CD4-positive, alpha-beta memory T cell (primary cell): ENCODE results near the gene CCDC92. TPM values are rescaled to one million over a fixed set of nuclear protein-coding genes. Genes with fewer than 3 reads are reported as not detected.

Source experiments
- CTCF ChIA-PET: fragments of 350-600 bp; sonication (Branson Sonifier 250); formaldehyde crosslinking; loops from one replicate; lab custom pipeline; 2021; ENCODE audit warnings: inconsistent platforms; ENCODE audit not compliant: partially characterized antibody; lab: Charles Lee
- POLR2A ChIA-PET: fragments of 350-600 bp; sonication (Branson Sonifier 250); formaldehyde crosslinking; loops from one replicate; lab custom pipeline; 2021; ENCODE audit not compliant: partially characterized antibody; lab: Charles Lee
- DNase-seq, 5 donors: peaks; one replicate each; pipeline versions ENCODE4 v3.0.0 to v3.0.0-alpha.2; 2020 to 2022; ENCODE audit warnings: mixed read lengths in 1 of 5
- H3K27ac ChIP-seq: one replicate; pipeline ENCODE4 v1.7.0; 2013; ENCODE audit warnings: low read depth, low read length
- H3K27me3 ChIP-seq: 2 replicates; pipeline ENCODE4 v1.7.0; 2013; ENCODE audit warnings: mild to moderate bottlenecking, low read length, moderate library complexity; ENCODE audit not compliant: insufficient read depth
- H3K36me3 ChIP-seq: 2 replicates; pipeline ENCODE4 v1.7.0; 2013; ENCODE audit warnings: mild to moderate bottlenecking, low read length, moderate library complexity; ENCODE audit not compliant: insufficient read depth
- H3K4me1 ChIP-seq: 2 replicates; pipeline ENCODE4 v1.7.0; 2013; ENCODE audit warnings: mild to moderate bottlenecking, low read length, moderate library complexity; ENCODE audit not compliant: insufficient read depth
- H3K4me3 ChIP-seq, 2 donors: one replicate each; pipeline ENCODE4 v1.7.0; 2013; ENCODE audit warnings: low read length in 2 of 2, mild to moderate bottlenecking in 1 of 2
- H3K9me3 ChIP-seq, 2 donors: one replicate each; pipeline ENCODE4 v1.7.0; 2013; ENCODE audit warnings: low read length in 2 of 2, control low read depth in 1 of 2; ENCODE audit not compliant: control insufficient read depth in 1 of 2
- H3K27ac Mint-ChIP-seq, 7 donors: one replicate each; pipeline ENCODE4 v1.8.0; 2020 to 2021; ENCODE audit warnings: mixed read lengths in 7 of 7, mild to moderate bottlenecking in 6 of 7, inconsistent platforms in 3 of 7, moderate library complexity in 3 of 7
- H3K27me3 Mint-ChIP-seq, 2 donors: one replicate each; pipeline ENCODE4 v1.8.0; 2020 to 2021; ENCODE audit warnings: mixed read lengths in 2 of 2
- H3K36me3 Mint-ChIP-seq, 2 donors: one replicate each; pipeline ENCODE4 v1.8.0; 2020 to 2021; ENCODE audit warnings: mixed read lengths in 2 of 2, inconsistent platforms in 1 of 2, mild to moderate bottlenecking in 1 of 2
- H3K4me1 Mint-ChIP-seq, 4 donors: one replicate each; pipeline ENCODE4 v1.8.0; 2020 to 2021; ENCODE audit warnings: mixed read lengths in 4 of 4, mild to moderate bottlenecking in 1 of 4
- H3K4me3 Mint-ChIP-seq, 8 donors: one replicate each; pipeline ENCODE4 v1.8.0; 2020 to 2021; ENCODE audit warnings: mixed read lengths in 8 of 8, mild to moderate bottlenecking in 7 of 8, moderate library complexity in 6 of 8, inconsistent platforms in 3 of 8
- H3K9me3 Mint-ChIP-seq, 8 donors: one replicate each; pipeline ENCODE4 v1.8.0; 2020 to 2021; ENCODE audit warnings: mixed read lengths in 8 of 8, mild to moderate bottlenecking in 5 of 8, inconsistent platforms in 3 of 8, moderate library complexity in 1 of 8
- intact Hi-C: fragments of 100-400 bp; cut with micrococcal nuclease; formaldehyde crosslinking; loops from one replicate; pipeline ENCODE4 v1.15.1; 2023
- polyA plus RNA-seq, 2 donors: library from polyadenylated mRNA; unstranded; fragments of 300-500 nt; fragmentation: Illumina TruSeq; gene quantifications; one replicate each; pipeline ENCODE4 v1.2.3, GENCODE V29; 2021
- total RNA-seq, 2 experiments: library from RNA; stranded (reverse); gene quantifications; one replicate each; pipeline ENCODE4 v1.2.3, GENCODE V29; 2021

Gene CCDC92
- total and polyA plus RNA-seq, 4 experiments from 2014 or later, result 15.6 to 52.9 (median 33.9) TPM

GRCh38 chr12:123944696-123945095 is 27.9 kb downstream of the CCDC92 start:
- ChIA-PET POLR2A (no interaction called here), CTCF (interaction anchor here (0.6 kb wide), 1 partner anchor 327 kb away, joined by 3 read pairs; no protein-coding TSS in a partner anchor)
- Mint-ChIP-seq H3K4me3 (no peak overlapping the region), H3K9me3 (peaks cover 0 to 8% (median 0%) of the 10 kb centered on the region in 8 donors), H3K36me3 (peaks cover 30 to 38% of the 10 kb centered on the region in 2 donors), H3K4me1 (peaks cover 6 to 13% (median 8%) of the 10 kb centered on the region in 4 donors), H3K27ac (peak overlapping the region in 4 of 7 donors; percentile 42 to 75 (median 56)), H3K27me3 (no peaks in the 10 kb centered on the region)
- Histone ChIP-seq H3K36me3 (peaks cover 19% of the 10 kb centered on the region), H3K4me3 (no peak overlapping the region), H3K4me1 (no peaks in the 10 kb centered on the region), H3K27ac (no peak overlapping the region), H3K27me3 (no peaks in the 10 kb centered on the region), H3K9me3 (no peaks in the 10 kb centered on the region)
- DNase-seq, result no peak
- intact Hi-C loops, result no loop called here

- no peaks in the 10 kb centered on the region for H3K27me3 Mint-ChIP-seq
- CTCF ChIA-PET, result interaction anchor here (0.6 kb wide), 1 partner anchor 326 kb away, joined by 3 read pairs; no protein-coding TSS in a partner anchor
- H3K4me1 Mint-ChIP-seq, result peaks cover 9 to 17% (median 11%) of the 10 kb centered on the region in 4 donors
- POLR2A ChIA-PET, result no interaction called here
- H3K27ac Mint-ChIP-seq, result no peak overlapping the region
- peaks cover 30 to 38% of the 10 kb centered on the region in 2 donors for H3K36me3 Mint-ChIP-seq
- no peaks in the 10 kb centered on the region for H3K9me3 ChIP-seq
- DNase-seq, result no peak
- intact Hi-C loops, result no loop called here
- peaks cover 19% of the 10 kb centered on the region for H3K36me3 ChIP-seq
- H3K4me3 ChIP-seq, result no peak overlapping the region
- peaks cover under 1% of the 10 kb centered on the region for H3K4me1 ChIP-seq
- no peak overlapping the region for H3K4me3 Mint-ChIP-seq
- no peaks in the 10 kb centered on the region for H3K27me3 ChIP-seq
- H3K27ac ChIP-seq, result no peak overlapping the region
- peaks cover 0 to 8% (median 0%) of the 10 kb centered on the region in 8 donors for H3K9me3 Mint-ChIP-seq
These were observed 28.8 kb downstream of the CCDC92 start for GRCh38 chr12:123943816-123944215.

DNA sequence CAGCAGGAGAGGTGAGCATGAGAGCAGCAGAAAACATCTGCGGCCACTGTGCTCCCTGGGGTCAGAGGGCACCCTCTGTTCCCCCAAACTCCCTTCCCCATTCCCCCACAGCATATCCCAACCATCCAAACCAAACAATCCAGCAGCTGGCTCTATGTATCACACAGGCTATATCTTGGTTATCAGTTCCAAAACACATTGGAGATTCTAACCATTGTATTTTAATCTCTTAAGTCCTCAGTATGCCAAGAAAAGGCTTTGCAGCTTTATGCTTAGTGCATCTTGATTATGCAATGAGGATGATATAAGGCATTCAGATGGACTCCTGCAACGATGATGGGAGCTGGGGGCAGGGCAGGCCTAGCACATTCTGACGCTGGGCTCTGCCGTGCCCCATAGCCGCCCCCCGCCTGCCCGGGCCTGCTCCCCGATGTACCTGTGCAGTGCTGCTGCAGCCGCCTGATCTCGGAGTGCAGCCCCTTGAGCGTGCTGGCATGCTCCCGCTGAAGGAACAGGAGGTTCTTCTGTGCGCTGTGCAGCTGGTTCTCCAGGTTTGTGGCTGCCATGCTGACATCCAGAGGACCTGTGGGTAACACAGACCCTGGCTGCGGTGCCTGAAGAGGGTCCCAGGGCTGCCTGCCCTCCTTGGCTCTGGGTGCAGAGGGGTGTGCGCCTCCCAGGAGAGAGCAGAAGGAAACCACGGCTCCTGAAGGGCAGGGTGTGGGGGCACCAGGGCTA is 29.6 kb downstream of the CCDC92 start:
- Mint-ChIP-seq H3K4me1 (peaks cover 16 to 22% (median 17%) of the 10 kb centered on the region in 4 donors), H3K4me3 (no peak overlapping the region), H3K27me3 (no peaks in the 10 kb centered on the region), H3K36me3 (peaks cover 30 to 41% of the 10 kb centered on the region in 2 donors), H3K27ac (no peak overlapping the region), H3K9me3 (peaks cover 0 to 8% (median 0%) of the 10 kb centered on the region in 8 donors)
- H3K36me3 ChIP-seq, result peaks cover 19% of the 10 kb centered on the region
- peaks cover 7% of the 10 kb centered on the region for H3K4me1 ChIP-seq
- ChIA-PET CTCF (no interaction called here), POLR2A (no interaction called here)
- intact Hi-C loops, result no loop called here
- no peak overlapping the region for H3K4me3 ChIP-seq
- no peaks in the 10 kb centered on the region for H3K27me3 ChIP-seq
- H3K27ac ChIP-seq, result no peak overlapping the region
- no peaks in the 10 kb centered on the region for H3K9me3 ChIP-seq
- DNase-seq, result no peak

DNA sequence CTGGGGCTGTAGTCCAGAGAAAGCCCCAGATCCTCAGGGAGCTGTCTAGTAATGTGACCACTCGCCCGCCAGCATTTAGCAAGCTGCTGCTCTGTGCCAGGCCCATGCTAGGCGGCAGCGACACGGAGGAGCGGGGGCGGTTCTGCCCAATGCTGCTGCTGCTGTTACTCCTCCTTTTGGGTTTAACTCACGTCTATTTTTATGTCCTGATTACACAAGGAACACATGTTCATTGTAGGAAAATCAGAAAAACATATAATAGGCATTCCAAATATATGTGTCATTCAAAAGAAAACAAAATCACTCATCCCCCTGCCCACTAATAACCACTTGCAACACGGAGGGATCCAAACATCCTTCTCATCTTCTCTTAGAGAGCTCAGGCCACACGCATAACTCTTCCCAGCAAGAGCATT is 30.4 kb downstream of the CCDC92 start:
- H3K36me3 Mint-ChIP-seq, result peaks cover 35 to 41% of the 10 kb centered on the region in 2 donors
- CTCF ChIA-PET, result interaction anchor here (1.0 to 1.5 kb wide), 4 partner anchors 10 to 37 kb away, joined by 3 to 4 read pairs (median 3); no protein-coding TSS in a partner anchor
- no peak for DNase-seq

GRCh38 chr12:123941624-123942237 is 30.9 kb downstream of the CCDC92 start:
- intact Hi-C loops, result no loop called here
- Histone ChIP-seq H3K4me1 (peaks cover 20% of the 10 kb centered on the region), H3K4me3 (no peak overlapping the region), H3K36me3 (peaks cover 19% of the 10 kb centered on the region), H3K27me3 (no peaks in the 10 kb centered on the region), H3K27ac (no peak overlapping the region), H3K9me3 (no peaks in the 10 kb centered on the region)
- Mint-ChIP-seq H3K4me1 (peaks cover 17 to 28% (median 27%) of the 10 kb centered on the region in 4 donors), H3K36me3 (peaks cover 36 to 41% of the 10 kb centered on the region in 2 donors), H3K27ac (peak overlapping the region in 1 of 7 donors; percentile 6), H3K9me3 (peaks cover 0 to 8% (median 0%) of the 10 kb centered on the region in 8 donors), H3K27me3 (no peaks in the 10 kb centered on the region), H3K4me3 (no peak overlapping the region)
- POLR2A ChIA-PET, result no interaction called here
- CTCF ChIA-PET, result interaction anchor here (1.0 to 1.5 kb wide), 4 partner anchors 9 to 37 kb away, joined by 3 to 4 read pairs (median 3); no protein-coding TSS in a partner anchor
- no peak for DNase-seq

More for the DNA sequence above, 30.4 kb downstream of the CCDC92 start:
- no peaks in the 10 kb centered on the region for H3K27me3 Mint-ChIP-seq
- H3K27ac Mint-ChIP-seq, result no peak overlapping the region
- intact Hi-C loops, result no loop called here
- peaks cover 19% of the 10 kb centered on the region for H3K36me3 ChIP-seq
- H3K4me3 ChIP-seq, result no peak overlapping the region
- peaks cover 0 to 8% (median 0%) of the 10 kb centered on the region in 8 donors for H3K9me3 Mint-ChIP-seq
- H3K4me1 Mint-ChIP-seq, result peaks cover 17 to 26% (median 25%) of the 10 kb centered on the region in 4 donors
- POLR2A ChIA-PET, result no interaction called here
- no peaks in the 10 kb centered on the region for H3K9me3 ChIP-seq
- peaks cover 15% of the 10 kb centered on the region for H3K4me1 ChIP-seq
- H3K4me3 Mint-ChIP-seq, result no peak overlapping the region
- no peaks in the 10 kb centered on the region for H3K27me3 ChIP-seq
- H3K27ac ChIP-seq, result no peak overlapping the region

- Mint-ChIP-seq H3K9me3 (peaks cover 0 to 8% (median 0%) of the 10 kb centered on the region in 8 donors), H3K36me3 (peaks cover 38 to 42% of the 10 kb centered on the region in 2 donors), H3K27me3 (no peaks in the 10 kb centered on the region), H3K4me1 (peaks cover 20 to 35% (median 31%) of the 10 kb centered on the region in 4 donors), H3K4me3 (no peak overlapping the region), H3K27ac (no peak overlapping the region)
- ChIA-PET POLR2A (no interaction called here), CTCF (interaction anchor here (1.0 to 1.5 kb wide), 3 partner anchors 8 to 36 kb away, joined by 3 to 4 read pairs (median 3); no protein-coding TSS in a partner anchor)
- Histone ChIP-seq H3K36me3 (peaks cover 19% of the 10 kb centered on the region), H3K4me1 (peaks cover 22% of the 10 kb centered on the region), H3K4me3 (no peak overlapping the region), H3K27me3 (no peaks in the 10 kb centered on the region), H3K9me3 (no peaks in the 10 kb centered on the region), H3K27ac (no peak overlapping the region)
- no peak for DNase-seq
- intact Hi-C loops, result no loop called here
These were observed 31.6 kb downstream of the CCDC92 start for GRCh38 chr12:123941000-123941399.

GRCh38 chr12:123940627-123940966 is 32.0 kb downstream of the CCDC92 start:
- H3K4me1 Mint-ChIP-seq, result peaks cover 20 to 35% (median 31%) of the 10 kb centered on the region in 4 donors
- Histone ChIP-seq H3K4me3 (no peak overlapping the region), H3K27ac (no peak overlapping the region), H3K4me1 (peaks cover 22% of the 10 kb centered on the region), H3K27me3 (no peaks in the 10 kb centered on the region), H3K36me3 (peaks cover 19% of the 10 kb centered on the region), H3K9me3 (no peaks in the 10 kb centered on the region)
- H3K27me3 Mint-ChIP-seq, result no peaks in the 10 kb centered on the region
- H3K9me3 Mint-ChIP-seq, result peaks cover 0 to 8% (median 0%) of the 10 kb centered on the region in 8 donors
- no peak overlapping the region for H3K4me3 Mint-ChIP-seq
- intact Hi-C loops, result no loop called here
- no peak for DNase-seq
- ChIA-PET CTCF (interaction anchor here (2.1 kb wide), 1 partner anchor 10 kb away, joined by 6 read pairs; no protein-coding TSS in a partner anchor), POLR2A (no interaction called here)
- peak overlapping the region in 5 of 7 donors; percentile 28 to 81 (median 52) for H3K27ac Mint-ChIP-seq
- peaks cover 34 to 39% of the 10 kb centered on the region in 2 donors for H3K36me3 Mint-ChIP-seq
